Lower lobe of right lung (tissue), 2 donors: ENCODE measurements around the gene ZC3H10. TPM values are rescaled to one million over a fixed set of nuclear protein-coding genes. Genes with fewer than 3 reads are reported as not detected.
A peak's percentile ranks its signal among the peaks of the same experiment; 100 is the strongest.

Experiments used
- ATAC-seq, 2 donors: fragments of 200-7000 bp; cut with Tn5 transposase; one replicate each; pipeline ENCODE4 v1.9.1; 2020 to 2022; ENCODE audit warnings: mild to moderate bottlenecking in 2 of 2, moderate library complexity in 2 of 2
- DNase-seq: peaks from one replicate; pipeline ENCODE4 v3.0.0-alpha.2; 2020
- H3K27ac ChIP-seq: fragments of 200-600 bp; one replicate; pipeline ENCODE4 v1.8.0; 2022
- H3K27me3 ChIP-seq: fragments of 200-600 bp; one replicate; pipeline ENCODE4 v1.8.0; 2022; ENCODE audit warnings: low read depth
- H3K36me3 ChIP-seq: fragments of 200-600 bp; one replicate; pipeline ENCODE4 v1.8.0; 2022; ENCODE audit warnings: mild to moderate bottlenecking
- H3K4me1 ChIP-seq: fragments of 200-600 bp; one replicate; pipeline ENCODE4 v1.8.0; 2022
- H3K4me3 ChIP-seq: fragments of 200-600 bp; one replicate; pipeline ENCODE4 v1.8.0; 2022; ENCODE audit warnings: mild to moderate bottlenecking
- H3K9me3 ChIP-seq: fragments of 200-600 bp; one replicate; pipeline ENCODE4 v1.8.0; 2022
- intact Hi-C: fragments of 100-400 bp; cut with DNase I; formaldehyde crosslinking; loops from one replicate; pipeline ENCODE4 v1.11.0; 2022
- total RNA-seq: library from RNA; stranded (reverse); fragmentation: NEBNext Ultra II Directional; extraction: Animal tissue kit (Norgen Biotek cat#: 25700); gene quantifications from one replicate; pipeline ENCODE4 v1.2.1, GENCODE V29; 2021
- TF ChIP-seq, protein P1 (sequence below): fragments of 200-600 bp; IDR thresholded peaks from one replicate; pipeline ENCODE4 v1.8.0; 2022; ENCODE audit warnings: antibody characterized with exemption, mild to moderate bottlenecking
- donor health status: DM: no; HTN: yes; CAD: no; lungs with severe emphysema.

Gene ZC3H10
- total RNA-seq, 1 donor from 2014 or later: 12.5 TPM

DNA sequence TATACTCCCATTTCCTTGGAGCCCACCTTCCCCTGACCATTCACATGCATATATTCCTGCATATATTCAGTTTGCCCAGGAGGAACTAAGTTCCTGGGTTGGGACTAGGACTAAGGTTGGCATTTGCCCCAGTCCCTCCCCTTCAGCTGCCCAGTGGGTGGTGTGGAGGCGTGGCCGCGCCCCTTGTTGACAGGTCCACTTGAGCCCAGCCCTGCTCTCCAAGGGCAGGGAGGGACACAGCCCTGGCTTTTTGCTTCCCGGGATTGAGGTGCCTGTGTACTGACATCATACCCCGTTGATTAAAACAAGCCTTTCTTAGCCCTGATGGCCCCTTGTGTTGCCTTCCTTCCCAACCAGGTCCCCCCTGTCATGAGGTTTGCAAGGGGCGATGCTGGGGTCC is 30.8 kb upstream of the ZC3H10 start:
- H3K4me1 ChIP-seq: peaks cover 16% of the 10 kb centered on the region
- DNase-seq: peak; percentile 94

DNA sequence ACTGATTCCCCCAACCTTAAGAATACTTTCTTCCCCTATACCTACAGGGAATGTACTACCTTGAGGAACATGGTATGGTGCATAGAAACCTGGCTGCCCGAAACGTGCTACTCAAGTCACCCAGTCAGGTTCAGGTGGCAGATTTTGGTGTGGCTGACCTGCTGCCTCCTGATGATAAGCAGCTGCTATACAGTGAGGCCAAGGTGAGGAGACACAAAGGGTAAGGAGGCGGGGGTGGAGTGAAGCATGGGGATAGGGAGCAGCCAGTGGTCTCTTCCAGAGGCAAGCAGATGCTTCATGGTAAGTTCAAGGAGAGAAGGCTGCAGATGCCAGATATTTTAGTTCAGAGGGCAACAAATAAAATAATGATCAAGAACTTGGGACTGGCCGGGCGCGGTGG is 20.3 kb upstream of the ZC3H10 start:
- intact Hi-C loops: no loop called here
- no peak for DNase-seq
- H3K36me3 ChIP-seq: peaks cover 26% of the 10 kb centered on the region

More for the DNA sequence above, 30.8 kb upstream of the ZC3H10 start:
- ATAC-seq: peak; percentile 97 to 98
- no peak overlapping the region for H3K4me3 ChIP-seq
- peak overlapping the region; percentile 72 for H3K27ac ChIP-seq
- peaks cover 27% of the 10 kb centered on the region for H3K36me3 ChIP-seq
- intact Hi-C loops: no loop called here
- H3K27me3 ChIP-seq: no peaks in the 10 kb centered on the region
- TF ChIP-seq, protein P1, sequence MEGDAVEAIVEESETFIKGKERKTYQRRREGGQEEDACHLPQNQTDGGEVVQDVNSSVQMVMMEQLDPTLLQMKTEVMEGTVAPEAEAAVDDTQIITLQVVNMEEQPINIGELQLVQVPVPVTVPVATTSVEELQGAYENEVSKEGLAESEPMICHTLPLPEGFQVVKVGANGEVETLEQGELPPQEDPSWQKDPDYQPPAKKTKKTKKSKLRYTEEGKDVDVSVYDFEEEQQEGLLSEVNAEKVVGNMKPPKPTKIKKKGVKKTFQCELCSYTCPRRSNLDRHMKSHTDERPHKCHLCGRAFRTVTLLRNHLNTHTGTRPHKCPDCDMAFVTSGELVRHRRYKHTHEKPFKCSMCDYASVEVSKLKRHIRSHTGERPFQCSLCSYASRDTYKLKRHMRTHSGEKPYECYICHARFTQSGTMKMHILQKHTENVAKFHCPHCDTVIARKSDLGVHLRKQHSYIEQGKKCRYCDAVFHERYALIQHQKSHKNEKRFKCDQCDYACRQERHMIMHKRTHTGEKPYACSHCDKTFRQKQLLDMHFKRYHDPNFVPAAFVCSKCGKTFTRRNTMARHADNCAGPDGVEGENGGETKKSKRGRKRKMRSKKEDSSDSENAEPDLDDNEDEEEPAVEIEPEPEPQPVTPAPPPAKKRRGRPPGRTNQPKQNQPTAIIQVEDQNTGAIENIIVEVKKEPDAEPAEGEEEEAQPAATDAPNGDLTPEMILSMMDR: no peak
- H3K9me3 ChIP-seq: no peaks in the 10 kb centered on the region

DNA sequence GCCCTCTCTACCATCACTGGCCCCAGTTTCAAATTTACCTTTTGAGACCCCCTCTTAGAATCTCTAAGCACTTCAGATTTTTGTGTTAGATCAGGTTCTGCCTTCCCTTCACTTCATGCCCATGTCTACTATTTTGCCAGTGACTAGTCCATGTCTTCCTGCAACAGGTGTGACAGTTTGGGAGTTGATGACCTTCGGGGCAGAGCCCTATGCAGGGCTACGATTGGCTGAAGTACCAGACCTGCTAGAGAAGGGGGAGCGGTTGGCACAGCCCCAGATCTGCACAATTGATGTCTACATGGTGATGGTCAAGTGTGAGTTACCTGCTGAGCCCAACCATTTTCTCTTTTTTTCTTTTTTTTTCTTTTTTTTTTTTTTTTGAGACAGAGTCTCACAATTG is 19.5 kb upstream of the ZC3H10 start:
- peaks cover 4% of the 10 kb centered on the region for H3K27me3 ChIP-seq
- ATAC-seq (no peak), DNase-seq (no peak)
- peaks cover 26% of the 10 kb centered on the region for H3K36me3 ChIP-seq
- TF ChIP-seq, protein P1: no peak
- no peak overlapping the region for H3K27ac ChIP-seq
- no peaks in the 10 kb centered on the region for H3K9me3 ChIP-seq
- no peak overlapping the region for H3K4me3 ChIP-seq
- peaks cover 6% of the 10 kb centered on the region for H3K4me1 ChIP-seq
- intact Hi-C loops: no loop called here

More for the DNA sequence above, 20.3 kb upstream of the ZC3H10 start:
- Histone ChIP-seq H3K4me1 (no peaks in the 10 kb centered on the region), H3K9me3 (no peaks in the 10 kb centered on the region), H3K27ac (no peak overlapping the region), H3K27me3 (peaks cover 4% of the 10 kb centered on the region), H3K4me3 (no peak overlapping the region)
- TF ChIP-seq, protein P1: no peak
- no peak for ATAC-seq

- intact Hi-C loops: no loop called here
- Histone ChIP-seq H3K36me3 (peaks cover 26% of the 10 kb centered on the region), H3K4me1 (peaks cover 9% of the 10 kb centered on the region), H3K27ac (no peak overlapping the region), H3K4me3 (no peak overlapping the region), H3K27me3 (peaks cover 4% of the 10 kb centered on the region), H3K9me3 (no peaks in the 10 kb centered on the region)
- DNase-seq: no peak
- TF ChIP-seq, protein P1: no peak
- ATAC-seq: no peak
Observed at GRCh38 chr12:56099787-56100186, 18.3 kb upstream of the ZC3H10 start.

DNA sequence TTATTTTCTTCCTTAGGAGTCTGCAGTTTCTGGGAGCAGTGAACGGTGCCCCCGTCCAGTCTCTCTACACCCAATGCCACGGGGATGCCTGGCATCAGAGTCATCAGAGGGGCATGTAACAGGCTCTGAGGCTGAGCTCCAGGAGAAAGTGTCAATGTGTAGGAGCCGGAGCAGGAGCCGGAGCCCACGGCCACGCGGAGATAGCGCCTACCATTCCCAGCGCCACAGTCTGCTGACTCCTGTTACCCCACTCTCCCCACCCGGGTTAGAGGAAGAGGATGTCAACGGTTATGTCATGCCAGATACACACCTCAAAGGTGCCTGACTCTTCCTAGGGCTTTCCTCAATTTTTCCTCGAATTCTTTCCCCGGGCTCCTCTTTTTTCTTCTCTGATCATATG is 17.0 kb upstream of the ZC3H10 start:
- ATAC-seq: no peak
- peaks cover 2% of the 10 kb centered on the region for H3K27me3 ChIP-seq
- TF ChIP-seq, protein P1: no peak
- peaks cover 23% of the 10 kb centered on the region for H3K36me3 ChIP-seq
- DNase-seq: no peak
- intact Hi-C loops: no loop called here
- no peak overlapping the region for H3K4me3 ChIP-seq
- H3K4me1 ChIP-seq: peaks cover 20% of the 10 kb centered on the region
- H3K9me3 ChIP-seq: no peaks in the 10 kb centered on the region
- H3K27ac ChIP-seq: no peak overlapping the region

DNA sequence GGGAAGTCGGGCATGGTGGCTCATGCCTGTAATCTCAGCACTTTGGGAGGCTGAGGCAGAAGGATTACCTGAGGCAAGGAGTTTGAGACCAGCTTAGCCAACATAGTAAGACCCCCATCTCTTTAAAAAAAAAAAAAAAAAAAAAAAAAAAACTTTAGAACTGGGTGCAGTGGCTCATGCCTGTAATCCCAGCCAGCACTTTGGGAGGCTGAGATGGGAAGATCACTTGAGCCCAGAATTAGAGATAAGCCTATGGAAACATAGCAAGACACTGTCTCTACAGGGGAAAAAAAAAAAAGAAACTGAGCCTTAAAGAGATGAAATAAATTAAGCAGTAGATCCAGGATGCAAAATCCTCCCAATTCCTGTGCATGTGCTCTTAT is 15.4 kb upstream of the ZC3H10 start:
- peaks cover 29% of the 10 kb centered on the region for H3K36me3 ChIP-seq
- H3K9me3 ChIP-seq: no peaks in the 10 kb centered on the region
- no peak overlapping the region for H3K27ac ChIP-seq
- H3K27me3 ChIP-seq: no peaks in the 10 kb centered on the region
- DNase-seq (no peak), ATAC-seq (no peak)
- TF ChIP-seq, protein P1: no peak
- no peak overlapping the region for H3K4me3 ChIP-seq
- peaks cover 28% of the 10 kb centered on the region for H3K4me1 ChIP-seq
- intact Hi-C loops: no loop called here
